Epidermal melanocyte (primary cell): ENCODE measurements around the gene NAALADL1.
"Not testable (repeated sequence)": the region's sequence is repeated elsewhere in the genome, so short reads cannot be mapped to it uniquely, and the experiment has no call there.

Experiments used
- DNase-seq: peaks from one replicate; pipeline ENCODE4 v3.0.0; 2011; ENCODE audit warnings: low spot score; ENCODE audit not compliant: insufficient read length

The NAALADL1 gene

GRCh38 chr11:65013888-65014725 lies 44.2 kb downstream of the NAALADL1 start, which contains the start of gene ARL2:
TSS of gene ARL2 (plus strand) at chr11:65014160. CDS start at chr11:65014208, 48 bp downstream.
- peak; percentile 93 for DNase-seq

GRCh38 chr11:65013130-65013887 lies 45.0 kb downstream of the NAALADL1 start:
- peak; percentile 95 for DNase-seq

DNA sequence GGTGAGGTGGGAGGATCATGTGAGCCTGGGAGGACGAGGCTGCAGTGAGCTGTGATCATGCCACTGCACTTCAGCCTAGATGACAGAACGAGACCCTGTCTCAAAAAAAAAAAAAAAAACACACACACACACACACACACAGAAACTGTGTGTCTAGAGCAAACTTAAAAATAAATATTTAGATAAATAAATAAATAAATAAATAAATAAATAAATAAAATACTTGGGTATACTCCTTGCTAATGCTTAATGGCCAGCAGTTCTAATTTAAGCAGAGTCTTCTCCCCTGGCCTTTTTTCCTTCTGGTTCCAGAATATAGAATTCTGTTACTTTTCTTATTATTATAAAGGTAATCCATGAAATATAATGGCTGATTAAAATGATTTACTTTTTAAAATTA lies 49.5 kb downstream of the NAALADL1 start:
- DNase-seq, result no peak

GRCh38 chr11:65008016-65008415 lies 50.3 kb downstream of the NAALADL1 start:
- DNase-seq, result no peak

DNA sequence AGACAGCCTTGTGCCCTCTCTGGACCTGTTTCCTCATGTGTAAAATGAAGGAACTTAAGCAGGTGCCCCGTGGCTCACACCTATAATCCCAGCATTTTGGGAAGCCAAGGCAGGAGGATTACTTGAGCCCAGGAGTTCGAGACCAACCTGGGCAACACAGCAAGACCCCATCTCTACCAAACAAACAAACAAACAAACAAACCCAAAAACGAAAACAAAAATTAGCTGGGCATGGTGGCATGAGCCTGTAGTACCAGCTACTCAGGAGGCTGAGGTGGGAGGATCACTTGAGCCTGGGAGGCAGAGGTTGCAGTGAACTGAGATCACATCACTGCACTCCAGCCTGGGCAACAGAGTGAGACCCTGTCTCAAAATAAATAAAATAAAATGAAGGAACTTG lies 54.4 kb downstream of the NAALADL1 start:
- not testable (repeated sequence) for DNase-seq

- no peak for DNase-seq
Measured at GRCh38 chr11:65003282-65003681, 55.1 kb downstream of the NAALADL1 start.

DNA sequence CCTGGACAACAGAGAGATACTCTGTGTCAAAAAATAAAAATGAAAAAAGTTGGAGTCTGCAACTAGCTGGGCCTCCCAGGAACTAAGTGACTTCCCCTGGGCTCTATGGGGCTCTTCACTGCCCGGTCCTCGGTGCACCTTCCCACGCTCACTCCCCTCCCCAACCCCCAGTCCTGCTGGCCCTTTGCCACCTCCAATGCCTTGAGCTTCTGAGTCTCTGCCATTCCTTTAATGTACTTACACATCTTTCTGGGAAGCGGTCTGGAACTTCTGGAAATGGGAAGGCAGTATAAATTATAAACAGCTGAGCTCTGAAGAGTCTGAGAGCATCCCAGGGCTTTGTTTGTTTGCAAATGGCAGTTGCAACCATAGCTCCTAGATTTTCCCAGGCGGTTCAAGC lies 55.6 kb downstream of the NAALADL1 start:
- DNase-seq, result no peak

- DNase-seq, result no peak
Measured at GRCh38 chr11:64999478-64999877, 58.9 kb downstream of the NAALADL1 start.

- DNase-seq, result no peak
Measured at GRCh38 chr11:64998690-64999431, 59.5 kb downstream of the NAALADL1 start.

GRCh38 chr11:64998141-64998540 lies 60.2 kb downstream of the NAALADL1 start:
- no peak for DNase-seq

- DNase-seq, result peak; percentile 95
Measured at GRCh38 chr11:64996710-64997380, 61.5 kb downstream of the NAALADL1 start, which contains the start of gene BATF2. TSS of gene BATF2 (minus strand) at chr11:64996971. CDS start at chr11:64996914, 57 bp downstream.

GRCh38 chr11:64996327-64996709 lies 62.0 kb downstream of the NAALADL1 start:
- DNase-seq, result no peak
